GM18867 (cell line): ENCODE measurements around the gene C3orf20.

ENCODE experiments used
- ATAC-seq: cut with Tn5 transposase; IDR thresholded peaks from one replicate; pipeline ENCODE4 v1.9.1; 2021; ENCODE audit warnings: mild to moderate bottlenecking, moderate library complexity; ENCODE audit not compliant: unreplicated experiment

The C3orf20 gene

GRCh38 chr3:14810070-14810791 lies 135.3 kb downstream of the C3orf20 start:
- no peak for ATAC-seq

- ATAC-seq, result no peak
These were observed 136.1 kb downstream of the C3orf20 start for GRCh38 chr3:14810801-14811661.

- no peak for ATAC-seq
These were observed 136.7 kb downstream of the C3orf20 start for GRCh38 chr3:14811684-14812083.

- ATAC-seq, result no peak
These were observed 137.4 kb downstream of the C3orf20 start for GRCh38 chr3:14812196-14812790.

GRCh38 chr3:14814411-14814871 lies 139.5 kb downstream of the C3orf20 start:
- no peak for ATAC-seq

- no peak for ATAC-seq
These were observed 141.4 kb downstream of the C3orf20 start for GRCh38 chr3:14816359-14816758.

- no peak for ATAC-seq
These were observed 144.0 kb downstream of the C3orf20 start, which contains the start of gene FGD5 for GRCh38 chr3:14818804-14819500. TSS of gene FGD5 (plus strand) at chr3:14818962. CDS start at chr3:14819072, 110 bp downstream.

- ATAC-seq, result no peak
These were observed 144.7 kb downstream of the C3orf20 start for GRCh38 chr3:14819671-14820070.

GRCh38 chr3:14820156-14820555 lies 145.2 kb downstream of the C3orf20 start:
- no peak for ATAC-seq

GRCh38 chr3:14821151-14821550 lies 146.2 kb downstream of the C3orf20 start:
- ATAC-seq, result no peak

- ATAC-seq, result no peak
These were observed 147.2 kb downstream of the C3orf20 start for GRCh38 chr3:14822134-14822533.
